Bronchial epithelial cell (primary cell): ENCODE measurements around the gene ENTPD2. TPM values are rescaled to one million over a fixed set of nuclear protein-coding genes. Genes with fewer than 3 reads are reported as not detected.
A peak's percentile ranks its signal among the peaks of the same experiment; 100 is the strongest.

Experiments
- DNase-seq: peaks from one replicate; pipeline ENCODE4 v3.0.0-alpha.2; 2010; ENCODE audit warnings: low read depth
- FAIRE-seq: peaks from 2 replicates; lab custom pipeline; 2011; peaks lifted over from hg19 to GRCh38; lab: Jason Lieb, UNC
- H3K27me3 ChIP-seq: 2 replicates; pipeline ENCODE4 v1.5.1; 2011; ENCODE audit warnings: low read length; ENCODE audit not compliant: control insufficient read depth, insufficient read depth
- H3K36me3 ChIP-seq: 2 replicates; pipeline ENCODE4 v1.5.1; 2011; ENCODE audit warnings: low read length; ENCODE audit not compliant: control insufficient read depth, insufficient read depth
- H3K4me3 ChIP-seq: 2 replicates; pipeline ENCODE4 v1.5.1; 2011; ENCODE audit warnings: mild to moderate bottlenecking, low read depth, low read length, control low read depth
- total RNA-seq: library from RNA; depleted of rRNA; stranded (reverse); fragments of >200 nt; gene quantifications from 2 replicates; pipeline ENCODE4 v1.2.1, GENCODE V29; 2014
- TF ChIP-seq, protein P1 (sequence below): IDR thresholded peaks from 2 replicates; pipeline ENCODE4 v1.5.1; 2011; ENCODE audit warnings: mild to moderate bottlenecking, moderate library complexity, low read length, control low read depth, inconsistent platforms; ENCODE audit not compliant: insufficient read depth, severe bottlenecking

Gene ENTPD2
- total RNA-seq, 1 donor from 2014 or later = 0.79 TPM

DNA sequence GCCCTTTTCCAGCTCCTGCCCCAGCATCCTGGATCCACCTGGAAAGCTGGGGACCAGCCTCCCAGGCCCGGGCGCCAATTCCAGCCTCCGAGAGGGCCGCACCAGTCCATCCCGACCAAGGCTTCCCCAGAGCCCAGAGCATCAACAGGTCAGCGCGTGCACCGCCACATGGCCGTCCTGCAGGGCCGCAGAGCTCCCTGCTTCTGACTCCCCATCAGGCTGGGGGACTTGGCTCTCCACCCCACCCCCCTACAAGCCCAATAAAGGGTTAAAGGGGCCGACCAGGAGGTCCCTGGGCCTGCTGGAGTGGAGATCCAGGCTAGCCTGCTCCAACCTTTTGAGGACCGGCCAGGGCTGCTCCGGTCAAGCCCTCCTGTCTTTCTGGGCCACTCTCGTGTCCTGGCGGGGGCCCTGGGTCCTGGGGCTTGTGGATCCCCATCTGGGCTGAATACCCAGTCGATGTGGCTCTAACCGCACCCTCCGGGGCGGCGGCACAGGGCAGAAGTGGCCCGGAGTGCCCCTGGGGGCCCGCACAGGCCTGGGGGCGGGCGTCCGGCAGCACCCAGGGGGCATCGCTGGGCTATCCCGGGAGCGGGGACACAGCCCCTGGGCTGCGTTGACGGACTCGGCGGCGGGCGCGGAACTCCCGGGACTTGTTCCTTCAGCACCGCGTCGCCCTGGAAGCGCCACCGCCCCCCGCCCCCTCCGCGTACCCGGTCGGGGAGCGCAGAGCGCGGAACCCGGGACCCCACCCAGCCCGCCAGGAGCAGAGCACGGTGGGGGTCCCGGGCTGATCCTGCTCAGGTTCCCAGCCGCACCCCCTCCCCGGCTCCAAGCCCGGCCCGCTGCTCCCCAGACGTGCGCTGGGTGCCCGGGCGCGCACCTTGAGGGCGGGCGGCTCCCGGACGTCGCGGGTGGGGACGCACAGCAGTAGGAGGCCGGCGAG, 590 bp downstream of the ENTPD2 start:
- Histone ChIP-seq H3K27me3 (peaks cover 3% of the 10 kb centered on the region), H3K36me3 (no peaks in the 10 kb centered on the region), H3K4me3 (peak overlapping the region; percentile 44)
- FAIRE-seq (no peak), DNase-seq (no peak)
- TF ChIP-seq, protein P1, sequence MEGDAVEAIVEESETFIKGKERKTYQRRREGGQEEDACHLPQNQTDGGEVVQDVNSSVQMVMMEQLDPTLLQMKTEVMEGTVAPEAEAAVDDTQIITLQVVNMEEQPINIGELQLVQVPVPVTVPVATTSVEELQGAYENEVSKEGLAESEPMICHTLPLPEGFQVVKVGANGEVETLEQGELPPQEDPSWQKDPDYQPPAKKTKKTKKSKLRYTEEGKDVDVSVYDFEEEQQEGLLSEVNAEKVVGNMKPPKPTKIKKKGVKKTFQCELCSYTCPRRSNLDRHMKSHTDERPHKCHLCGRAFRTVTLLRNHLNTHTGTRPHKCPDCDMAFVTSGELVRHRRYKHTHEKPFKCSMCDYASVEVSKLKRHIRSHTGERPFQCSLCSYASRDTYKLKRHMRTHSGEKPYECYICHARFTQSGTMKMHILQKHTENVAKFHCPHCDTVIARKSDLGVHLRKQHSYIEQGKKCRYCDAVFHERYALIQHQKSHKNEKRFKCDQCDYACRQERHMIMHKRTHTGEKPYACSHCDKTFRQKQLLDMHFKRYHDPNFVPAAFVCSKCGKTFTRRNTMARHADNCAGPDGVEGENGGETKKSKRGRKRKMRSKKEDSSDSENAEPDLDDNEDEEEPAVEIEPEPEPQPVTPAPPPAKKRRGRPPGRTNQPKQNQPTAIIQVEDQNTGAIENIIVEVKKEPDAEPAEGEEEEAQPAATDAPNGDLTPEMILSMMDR = no peak

DNA sequence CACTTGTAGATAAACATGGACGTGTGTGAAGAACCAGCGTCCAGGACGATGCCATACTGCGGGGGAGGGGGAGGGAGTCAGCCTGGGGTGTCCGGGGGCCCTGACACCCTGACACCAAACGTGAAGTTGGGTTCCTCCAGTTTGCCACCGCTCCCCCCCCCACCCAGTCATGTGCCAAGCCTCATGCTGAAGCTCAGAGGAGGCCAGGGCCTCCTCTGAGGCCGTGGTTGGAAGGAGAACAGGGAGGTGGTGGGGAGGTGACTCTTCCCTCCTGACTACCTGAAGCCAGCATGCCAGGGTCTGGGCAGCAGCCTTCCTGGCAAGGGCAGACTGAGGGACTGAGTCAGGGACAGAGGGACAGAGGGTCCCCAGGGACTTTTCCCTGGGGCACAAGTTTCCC, 1.6 kb downstream of the ENTPD2 start:
- TF ChIP-seq, protein P1 = no peak
- DNase-seq (no peak), FAIRE-seq (no peak)
- H3K36me3 ChIP-seq = no peaks in the 10 kb centered on the region
- no peak overlapping the region for H3K4me3 ChIP-seq
- peaks cover 7% of the 10 kb centered on the region for H3K27me3 ChIP-seq

DNA sequence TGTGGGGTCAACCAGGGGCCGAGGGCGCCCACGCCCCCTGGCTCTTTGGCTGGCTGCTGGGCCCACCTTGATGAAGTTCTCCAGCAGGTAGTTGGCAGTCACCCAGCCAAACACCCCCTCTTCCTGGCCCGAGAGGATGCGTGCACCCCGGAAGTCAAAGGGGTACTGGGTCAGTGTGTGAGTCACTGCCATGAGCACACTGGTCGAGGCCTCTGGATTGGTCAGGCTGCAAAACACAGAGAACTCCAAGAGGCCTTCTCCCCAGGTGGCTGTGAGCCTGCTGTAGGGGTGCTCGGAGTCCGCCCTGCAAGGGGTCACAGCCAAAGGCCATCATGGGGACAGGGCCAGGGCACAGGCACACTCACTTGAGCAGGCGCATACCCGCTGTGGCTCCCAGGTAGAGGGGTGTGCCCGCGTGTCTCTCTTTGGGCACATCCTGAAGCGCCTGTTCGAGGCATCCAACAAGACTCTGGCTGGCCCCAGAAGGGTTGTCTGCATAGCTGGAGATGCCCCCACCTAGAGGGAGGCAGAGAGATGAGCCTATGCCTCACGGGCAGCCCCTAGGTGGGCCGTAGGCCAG, 2.6 kb downstream of the ENTPD2 start:
- Histone ChIP-seq H3K4me3 (no peak overlapping the region), H3K27me3 (peaks cover 7% of the 10 kb centered on the region), H3K36me3 (no peaks in the 10 kb centered on the region)
- TF ChIP-seq, protein P1 = no peak
- peak; percentile 7 for FAIRE-seq
- DNase-seq = no peak

DNA sequence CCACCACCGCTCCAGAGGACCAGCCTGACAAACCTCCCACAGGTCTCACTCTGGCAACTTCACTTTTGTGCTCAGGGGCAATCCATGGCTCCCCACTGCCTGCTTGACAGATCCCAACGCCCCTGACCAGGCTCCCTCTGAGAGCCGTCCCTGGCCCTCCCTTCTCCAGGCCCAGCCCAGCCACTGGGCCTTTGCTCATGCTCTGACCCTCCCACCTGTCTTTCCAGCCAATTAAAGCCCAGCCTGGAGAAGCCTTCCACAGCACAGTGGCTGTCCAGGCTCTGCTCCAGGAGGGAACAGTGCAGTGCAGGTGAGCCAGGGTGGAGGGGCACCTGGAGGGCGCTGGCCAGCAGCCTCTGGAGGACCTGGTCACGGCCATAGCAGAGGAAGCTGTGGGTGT, 3.3 kb downstream of the ENTPD2 start:
- no peaks in the 10 kb centered on the region for H3K36me3 ChIP-seq
- no peak for DNase-seq
- TF ChIP-seq, protein P1 = no peak
- H3K4me3 ChIP-seq = no peak overlapping the region
- peaks cover 7% of the 10 kb centered on the region for H3K27me3 ChIP-seq
- no peak for FAIRE-seq

DNA sequence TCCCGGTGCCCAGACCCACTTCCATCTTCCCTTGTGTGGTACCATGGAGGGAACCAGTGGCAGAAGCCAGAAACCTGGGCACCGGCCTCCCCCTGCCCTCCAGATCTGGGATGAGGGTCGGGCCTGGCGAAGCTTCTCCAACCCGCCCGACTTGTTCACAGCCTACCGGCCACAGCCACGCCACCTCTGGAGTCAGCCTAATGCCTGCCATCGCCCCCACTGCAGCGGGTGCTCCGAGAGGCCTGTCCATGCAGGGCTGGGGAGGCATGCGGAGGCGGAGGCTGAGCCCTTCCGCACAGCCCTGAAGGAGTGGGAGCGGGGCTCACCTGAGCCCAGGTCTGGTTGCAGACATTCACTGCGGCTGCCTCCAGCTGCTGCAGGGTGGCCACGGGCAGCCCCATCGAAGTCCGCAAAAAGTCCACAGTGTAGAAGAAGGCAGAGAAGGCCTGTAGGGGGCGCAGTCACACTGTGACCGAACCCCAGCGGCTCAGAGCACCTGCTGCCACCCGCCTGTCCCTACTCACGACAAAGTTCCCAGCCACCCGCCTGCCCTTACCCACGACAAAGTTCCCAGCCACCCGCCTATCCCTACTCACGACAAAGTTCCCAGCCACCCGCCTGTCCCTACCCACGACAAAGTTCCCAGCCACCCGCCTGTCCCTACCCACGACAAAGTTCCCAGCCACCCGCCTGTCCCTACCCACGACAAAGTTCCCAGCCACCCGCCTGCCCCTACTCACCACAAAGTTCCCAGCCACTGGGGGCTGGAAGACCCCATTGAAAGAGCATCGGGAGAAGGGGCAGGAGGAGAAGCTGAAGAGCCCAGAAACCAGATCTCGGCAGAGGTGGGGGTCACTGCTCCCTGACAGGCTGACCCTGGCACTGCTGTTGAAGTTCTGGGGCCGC, 4.1 kb downstream of the ENTPD2 start:
- H3K4me3 ChIP-seq = no peak overlapping the region
- TF ChIP-seq, protein P1 = peak; percentile 72
- DNase-seq = peak; percentile 23
- H3K27me3 ChIP-seq = peaks cover 7% of the 10 kb centered on the region
- H3K36me3 ChIP-seq = no peaks in the 10 kb centered on the region
- FAIRE-seq = peak; percentile 95
